GM19372 (cell line): ENCODE results near the gene MAPK4.

ENCODE experiments used
- ATAC-seq: cut with Tn5 transposase; IDR thresholded peaks from one replicate; pipeline ENCODE4 v1.9.1; 2021; ENCODE audit warnings: mild to moderate bottlenecking, low read depth, moderate library complexity; ENCODE audit not compliant: unreplicated experiment

The MAPK4 gene

GRCh38 chr18:50647792-50648191, 87.9 kb downstream of the MAPK4 start:
- no peak for ATAC-seq

GRCh38 chr18:50649821-50650220, 89.9 kb downstream of the MAPK4 start:
- ATAC-seq = no peak

- no peak for ATAC-seq
Observed at GRCh38 chr18:50651334-50651733, 91.4 kb downstream of the MAPK4 start.

- no peak for ATAC-seq
Observed at GRCh38 chr18:50653402-50654093, 93.7 kb downstream of the MAPK4 start.

- no peak for ATAC-seq
Observed at GRCh38 chr18:50654211-50654610, 94.3 kb downstream of the MAPK4 start.

- no peak for ATAC-seq
Observed at GRCh38 chr18:50654658-50655550, 95.0 kb downstream of the MAPK4 start.

GRCh38 chr18:50656396-50656795, 96.5 kb downstream of the MAPK4 start:
- no peak for ATAC-seq

GRCh38 chr18:50656841-50657470, 97.1 kb downstream of the MAPK4 start:
- ATAC-seq = no peak

GRCh38 chr18:50658601-50659000, 98.7 kb downstream of the MAPK4 start:
- no peak for ATAC-seq

GRCh38 chr18:50659091-50660003, 99.5 kb downstream of the MAPK4 start:
- no peak for ATAC-seq

- no peak for ATAC-seq
Observed at GRCh38 chr18:50661013-50661412, 101.1 kb downstream of the MAPK4 start.

- no peak for ATAC-seq
Observed at GRCh38 chr18:50662177-50662576, 102.3 kb downstream of the MAPK4 start.

- no peak for ATAC-seq
Observed at GRCh38 chr18:50662775-50663383, 103.0 kb downstream of the MAPK4 start.

GRCh38 chr18:50663626-50664441, 103.9 kb downstream of the MAPK4 start:
- no peak for ATAC-seq

- no peak for ATAC-seq
Observed at GRCh38 chr18:50665015-50665414, 105.1 kb downstream of the MAPK4 start.

GRCh38 chr18:50665519-50665918, 105.6 kb downstream of the MAPK4 start:
- ATAC-seq = no peak

GRCh38 chr18:50666536-50666935, 106.6 kb downstream of the MAPK4 start:
- ATAC-seq = no peak

- ATAC-seq = no peak
Observed at GRCh38 chr18:50671376-50671775, 111.5 kb downstream of the MAPK4 start.
